Calu3 (cell line): Measurements from ENCODE around the gene SERAC1. TPM values are rescaled to one million over a fixed set of nuclear protein-coding genes. Genes with fewer than 3 reads are reported as not detected.
"Not testable (repeated sequence)": the region's sequence is repeated elsewhere in the genome, so short reads cannot be mapped to it uniquely, and the experiment has no call there.

Experiments
- Bru-seq: library from RNA; stranded (reverse); fragments of 400-500 nt; gene quantifications from one replicate; lab custom pipeline; 2021; lab: Mats Ljungman, UMichigan
- BruChase-seq, 2 experiments: library from RNA; stranded (reverse); fragments of 400-500 nt; gene quantifications; one replicate each; lab custom pipeline; 2021; lab: Mats Ljungman, UMichigan
- BruUV-seq: library from RNA; stranded (reverse); fragments of 400-500 nt; replicated peaks from 2 replicates; lab custom pipeline; 2021; lab: Mats Ljungman, UMichigan
- CTCF ChIA-PET: fragments of 300-600 bp; sonication (Branson Sonifier 250); formaldehyde crosslinking; loops from one replicate; lab custom pipeline; 2022; ENCODE audit warnings: antibody characterized with exemption; lab: Charles Lee
- DNase-seq: peaks from one replicate; pipeline ENCODE4 v3.0.0; 2022
- H3K27ac Mint-ChIP-seq: one replicate; pipeline ENCODE4 v1.8.0; 2022; ENCODE audit warnings: mixed read lengths; ENCODE audit not compliant: unreplicated experiment
- H3K27me3 Mint-ChIP-seq: one replicate; pipeline ENCODE4 v1.8.0; 2022; ENCODE audit warnings: mixed read lengths; ENCODE audit not compliant: unreplicated experiment
- H3K36me3 Mint-ChIP-seq: one replicate; pipeline ENCODE4 v1.8.0; 2022; ENCODE audit warnings: mild to moderate bottlenecking, moderate library complexity, mixed read lengths; ENCODE audit not compliant: insufficient read depth, unreplicated experiment
- H3K4me1 Mint-ChIP-seq: one replicate; pipeline ENCODE4 v1.8.0; 2022; ENCODE audit warnings: mild to moderate bottlenecking, low read depth, mixed read lengths; ENCODE audit not compliant: unreplicated experiment
- H3K4me3 Mint-ChIP-seq: one replicate; pipeline ENCODE4 v1.8.0; 2022; ENCODE audit warnings: mild to moderate bottlenecking, low read depth, moderate library complexity, mixed read lengths; ENCODE audit not compliant: unreplicated experiment
- H3K9me3 Mint-ChIP-seq: one replicate; pipeline ENCODE4 v1.8.0; 2022; ENCODE audit warnings: low read depth, mixed read lengths; ENCODE audit not compliant: unreplicated experiment
- intact Hi-C: fragments of 100-400 bp; cut with micrococcal nuclease; formaldehyde crosslinking; loops from one replicate; pipeline ENCODE4 v1.10.0; 2022; ENCODE audit not compliant: unreplicated experiment
- long read RNA-seq: library from polyadenylated mRNA; stranded (forward); transcript quantifications from one replicate; pipeline ENCODE4 v2.0.0, GENCODE V29; 2022
- total RNA-seq: library from RNA; stranded (reverse); gene quantifications from 2 replicates; pipeline ENCODE4 v1.2.3, GENCODE V29; 2022
- TF ChIP-seq, protein P1 (sequence below): fragments of 200-600 bp; IDR thresholded peaks from one replicate; pipeline ENCODE4 v1.8.0; 2022; ENCODE audit warnings: antibody characterized with exemption; ENCODE audit not compliant: unreplicated experiment

Gene SERAC1
- 5.5 and 5.9 TPM in 2 replicates for total RNA-seq
- Bru-seq, nascent RNA, result percentile 52 among the genes with signal in this experiment
- BruChase-seq, experiment 1, labeled RNA remaining after a 6-hour chase, result percentile 46 among the genes with signal in this experiment
- BruChase-seq, experiment 2, labeled RNA remaining after a 2-hour chase, result percentile 46 among the genes with signal in this experiment
- long read RNA-seq, partial matches to known transcripts, result 2 of 11 reads
- long read RNA-seq, other reads (novel, unspliced or antisense), result 5 of 11 reads

DNA sequence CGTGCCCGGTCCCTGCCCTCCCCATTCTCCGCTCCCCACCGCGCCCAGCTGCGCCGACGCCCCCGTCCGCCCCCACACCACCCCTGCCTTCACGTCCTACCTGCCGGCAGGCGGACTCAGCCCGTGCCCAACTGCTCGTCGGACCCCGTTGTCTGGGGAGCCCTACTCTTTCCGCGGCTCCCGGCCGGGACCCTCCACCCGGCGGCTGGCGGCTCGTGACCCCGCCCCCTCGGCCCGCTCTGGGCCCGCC lies at the start of gene SERAC1:
SERAC1 (minus strand) TSS at position 223 of the 250 bp plus-strand sequence. CDS start 9,899 bp downstream, outside the sequence.
- peak within 1 kb of the TSS; percentile 93 for H3K27ac Mint-ChIP-seq
- no peak for DNase-seq
- intact Hi-C loops, result no loop called here
- no peaks in the 10 kb centered on the region for H3K9me3 Mint-ChIP-seq
- no peaks in the 10 kb centered on the region for H3K27me3 Mint-ChIP-seq
- H3K36me3 Mint-ChIP-seq, result peaks cover 34% of the 10 kb centered on the region
- H3K4me3 Mint-ChIP-seq, result peak within 1 kb of the TSS; percentile 96
- no TSS peak for BruUV-seq
- CTCF ChIA-PET, result interaction anchor here (0.9 to 1.8 kb wide), 2 partner anchors 16 to 25 kb away, joined by 4 to 5 read pairs; no protein-coding TSS in a partner anchor
- H3K4me1 Mint-ChIP-seq, result peaks cover 36% of the 10 kb centered on the region
- TF ChIP-seq, protein P1, sequence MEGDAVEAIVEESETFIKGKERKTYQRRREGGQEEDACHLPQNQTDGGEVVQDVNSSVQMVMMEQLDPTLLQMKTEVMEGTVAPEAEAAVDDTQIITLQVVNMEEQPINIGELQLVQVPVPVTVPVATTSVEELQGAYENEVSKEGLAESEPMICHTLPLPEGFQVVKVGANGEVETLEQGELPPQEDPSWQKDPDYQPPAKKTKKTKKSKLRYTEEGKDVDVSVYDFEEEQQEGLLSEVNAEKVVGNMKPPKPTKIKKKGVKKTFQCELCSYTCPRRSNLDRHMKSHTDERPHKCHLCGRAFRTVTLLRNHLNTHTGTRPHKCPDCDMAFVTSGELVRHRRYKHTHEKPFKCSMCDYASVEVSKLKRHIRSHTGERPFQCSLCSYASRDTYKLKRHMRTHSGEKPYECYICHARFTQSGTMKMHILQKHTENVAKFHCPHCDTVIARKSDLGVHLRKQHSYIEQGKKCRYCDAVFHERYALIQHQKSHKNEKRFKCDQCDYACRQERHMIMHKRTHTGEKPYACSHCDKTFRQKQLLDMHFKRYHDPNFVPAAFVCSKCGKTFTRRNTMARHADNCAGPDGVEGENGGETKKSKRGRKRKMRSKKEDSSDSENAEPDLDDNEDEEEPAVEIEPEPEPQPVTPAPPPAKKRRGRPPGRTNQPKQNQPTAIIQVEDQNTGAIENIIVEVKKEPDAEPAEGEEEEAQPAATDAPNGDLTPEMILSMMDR, result no peak

DNA sequence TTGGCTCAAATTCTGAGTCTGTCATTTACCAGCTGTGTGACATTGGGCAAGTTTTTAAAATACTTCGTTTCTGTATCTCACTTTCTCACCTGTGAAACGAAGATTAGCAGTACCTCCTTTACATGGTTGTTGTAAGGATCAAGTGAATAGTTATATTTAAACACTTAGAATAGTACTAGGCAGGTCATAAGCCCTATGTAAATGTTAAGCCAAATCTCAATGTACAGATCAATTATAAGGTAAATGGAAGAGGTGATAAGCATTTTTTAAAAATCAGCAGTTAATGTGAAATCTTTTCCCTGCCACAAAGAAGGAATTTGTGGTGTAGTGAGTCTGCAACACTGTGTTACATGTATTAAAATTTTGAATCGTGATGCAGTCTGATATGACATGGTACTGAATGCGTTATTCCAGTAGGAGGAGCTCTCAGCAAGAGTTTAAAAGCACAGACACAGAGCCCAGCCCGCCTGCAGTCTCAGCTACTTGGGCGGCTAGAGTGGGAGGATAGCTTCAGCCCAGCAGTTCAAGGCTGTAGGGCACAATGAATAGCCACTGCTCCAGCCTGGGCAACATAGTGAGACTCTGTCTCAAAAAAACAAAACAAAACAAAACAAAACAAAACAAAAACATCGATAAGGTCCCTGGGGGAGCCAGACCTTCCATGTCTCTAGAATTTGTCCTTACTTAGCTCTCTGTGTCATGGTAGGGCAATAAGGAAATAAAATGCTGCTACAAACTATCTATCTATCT lies 46.0 kb upstream of the SERAC1 start:
- H3K36me3 Mint-ChIP-seq, result peaks cover under 1% of the 10 kb centered on the region
- BruUV-seq, result no TSS peak
- peak; percentile 72 for DNase-seq
- intact Hi-C loops, result loop anchor here (2.0 to 10.0 kb wide), 3 partner anchors 391 to 761 kb away; no protein-coding TSS in a partner anchor
- H3K4me3 Mint-ChIP-seq, result no peak overlapping the region
- H3K4me1 Mint-ChIP-seq, result peaks cover 8% of the 10 kb centered on the region
- CTCF ChIA-PET, result interaction anchor here (0.5 to 1.8 kb wide), 20 partner anchors 9 to 921 kb away, joined by 3 to 26 read pairs (median 5); no protein-coding TSS in a partner anchor
- no peak overlapping the region for H3K27ac Mint-ChIP-seq
- TF ChIP-seq, protein P1, result peak; percentile 76
- H3K9me3 Mint-ChIP-seq, result no peaks in the 10 kb centered on the region
- H3K27me3 Mint-ChIP-seq, result no peaks in the 10 kb centered on the region

DNA sequence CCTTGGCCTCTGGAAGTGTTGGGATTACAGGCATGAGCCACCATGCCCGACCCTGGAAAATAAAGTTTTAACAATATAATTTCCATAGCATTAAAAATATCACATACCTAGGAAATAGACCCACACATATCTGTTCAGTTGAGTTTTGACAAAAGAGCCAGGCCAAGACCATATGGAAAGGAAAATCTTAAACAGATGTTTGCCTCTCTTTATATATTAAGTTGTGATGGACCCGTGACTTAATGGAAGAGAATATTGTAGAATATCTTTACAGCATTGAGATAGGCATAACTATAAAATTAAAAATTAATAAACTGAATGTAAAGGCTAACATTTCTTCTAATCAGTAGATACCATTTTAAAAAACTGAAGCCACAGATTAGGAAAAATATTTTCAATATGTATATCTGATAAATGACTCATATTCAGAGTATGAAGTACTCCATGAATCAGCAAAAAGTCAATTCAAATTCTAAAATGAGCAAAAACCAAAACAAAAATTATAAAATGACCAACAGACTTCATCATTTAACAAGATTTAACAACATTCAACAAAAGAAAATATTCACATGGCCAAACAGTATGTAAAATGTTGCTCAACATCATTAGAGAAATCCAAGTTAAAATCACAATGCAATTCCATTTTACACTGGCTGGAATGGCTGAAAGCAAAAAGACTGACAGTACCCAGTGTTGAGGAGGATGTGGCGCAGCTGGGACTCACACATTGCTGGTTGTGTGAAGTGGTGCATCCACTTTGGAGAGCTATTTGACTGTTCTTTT lies 43.4 kb upstream of the SERAC1 start:
- DNase-seq, result no peak
- H3K36me3 Mint-ChIP-seq, result peaks cover 5% of the 10 kb centered on the region
- peak overlapping the region; percentile 73 for H3K27ac Mint-ChIP-seq
- H3K4me1 Mint-ChIP-seq, result peaks cover 17% of the 10 kb centered on the region
- no peaks in the 10 kb centered on the region for H3K9me3 Mint-ChIP-seq
- no TSS peak for BruUV-seq
- no peaks in the 10 kb centered on the region for H3K27me3 Mint-ChIP-seq
- intact Hi-C loops, result loop anchor here (10.0 kb wide), 1 partner anchor 763 kb away; no protein-coding TSS in a partner anchor
- TF ChIP-seq, protein P1, result no peak
- H3K4me3 Mint-ChIP-seq, result no peak overlapping the region
- CTCF ChIA-PET, result interaction anchor here (0.6 kb wide), 1 partner anchor 23 kb away, joined by 3 read pairs; no protein-coding TSS in a partner anchor

DNA sequence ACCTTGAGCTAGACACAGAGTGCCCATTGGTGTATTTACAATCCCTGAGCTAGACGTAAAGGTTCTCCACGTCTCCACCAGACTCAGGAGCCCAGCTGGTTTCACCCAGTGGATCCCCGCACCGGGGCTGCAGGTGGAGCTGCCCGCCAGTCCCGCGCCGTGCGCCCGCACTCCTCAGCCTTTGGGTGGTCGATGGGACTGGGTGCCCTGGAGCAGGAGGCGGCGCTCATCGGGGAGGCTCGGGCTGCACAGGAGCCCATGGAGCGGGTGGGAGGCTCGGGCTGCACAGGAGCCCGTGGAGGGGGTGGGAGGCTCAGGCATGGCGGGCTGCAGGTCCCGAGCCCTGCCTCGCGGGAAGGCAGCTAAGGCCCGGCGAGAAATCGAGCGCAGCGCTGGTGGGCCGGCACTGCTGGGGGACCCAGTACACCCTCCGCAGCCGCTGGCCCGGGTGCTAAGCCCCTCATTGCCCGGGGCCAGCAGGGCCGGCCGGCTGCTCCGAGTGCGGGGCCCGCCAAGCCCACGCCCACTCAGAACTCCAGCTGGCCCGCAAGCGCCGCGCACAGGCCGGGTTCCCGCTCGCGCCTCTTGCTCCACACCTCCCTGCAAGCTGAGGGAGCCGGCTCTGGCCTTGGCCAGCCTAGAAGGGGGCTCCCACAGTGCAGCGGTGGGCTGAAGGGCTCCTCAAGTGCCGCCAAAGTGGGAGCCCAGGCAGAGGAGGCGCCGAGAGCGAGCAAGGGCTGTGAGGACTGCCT lies 41.7 kb upstream of the SERAC1 start:
- Mint-ChIP-seq H3K4me3 (peak overlapping the region; percentile 50), H3K4me1 (peaks cover 26% of the 10 kb centered on the region)
- H3K36me3 Mint-ChIP-seq, H3K27me3 Mint-ChIP-seq, BruUV-seq, H3K9me3 Mint-ChIP-seq, CTCF ChIA-PET, H3K27ac Mint-ChIP-seq, DNase-seq: not testable (repeated sequence)
- intact Hi-C loops, result loop anchor here (5.0 to 10.0 kb wide), 2 partner anchors 67 to 765 kb away; no protein-coding TSS in a partner anchor

DNA sequence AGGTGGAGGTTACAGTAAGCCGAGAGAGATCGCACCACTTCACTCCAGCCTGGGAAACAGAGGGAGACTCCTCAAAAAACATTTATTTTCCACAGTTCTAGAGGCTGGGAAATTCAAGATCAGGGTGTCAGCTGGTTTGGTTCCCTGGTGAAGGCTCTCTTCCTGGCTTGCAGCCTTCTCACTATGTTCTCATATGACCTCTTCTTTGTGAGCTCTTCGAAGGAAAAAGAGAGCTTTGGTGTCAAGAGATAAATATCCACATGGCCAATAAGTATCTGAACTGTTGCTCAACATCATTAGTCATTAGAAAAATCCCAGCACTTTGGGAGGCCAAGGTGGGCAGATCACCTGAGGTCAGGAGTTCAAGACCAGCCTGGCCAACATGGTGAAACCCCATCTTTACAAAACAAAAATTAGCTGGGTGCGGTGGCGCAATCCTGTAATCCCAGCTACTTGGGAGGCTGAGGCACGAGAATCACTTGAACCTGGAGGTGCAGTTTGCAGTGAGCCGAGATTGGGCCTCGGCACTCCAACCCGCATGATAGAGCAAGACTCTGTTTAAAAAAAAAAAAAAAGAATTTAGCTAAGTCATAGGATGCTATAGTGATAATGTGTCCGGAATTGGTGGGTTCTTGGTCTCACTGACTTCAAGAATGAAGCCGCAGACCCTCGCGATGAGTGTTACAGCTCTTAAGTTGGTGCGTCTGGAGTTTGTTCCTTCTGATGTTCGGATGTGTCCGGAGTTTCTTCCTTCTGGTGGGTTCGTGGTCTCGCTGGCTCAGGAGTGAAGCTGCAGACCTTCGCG lies 40.4 kb upstream of the SERAC1 start:
- not testable (repeated sequence) for BruUV-seq, H3K9me3 Mint-ChIP-seq, DNase-seq, H3K27ac Mint-ChIP-seq, H3K36me3 Mint-ChIP-seq, H3K4me3 Mint-ChIP-seq, H3K27me3 Mint-ChIP-seq
- intact Hi-C loops, result loop anchor here (5.0 kb wide), 1 partner anchor 66 kb away; no protein-coding TSS in a partner anchor
- H3K4me1 Mint-ChIP-seq, result peaks cover 26% of the 10 kb centered on the region
- CTCF ChIA-PET, result interaction anchor here (0.6 to 1.4 kb wide), 2 partner anchors 354 to 423 kb away, joined by 3 read pairs; no protein-coding TSS in a partner anchor
